ENCODE results near the gene HSPBAP1.

DNA sequence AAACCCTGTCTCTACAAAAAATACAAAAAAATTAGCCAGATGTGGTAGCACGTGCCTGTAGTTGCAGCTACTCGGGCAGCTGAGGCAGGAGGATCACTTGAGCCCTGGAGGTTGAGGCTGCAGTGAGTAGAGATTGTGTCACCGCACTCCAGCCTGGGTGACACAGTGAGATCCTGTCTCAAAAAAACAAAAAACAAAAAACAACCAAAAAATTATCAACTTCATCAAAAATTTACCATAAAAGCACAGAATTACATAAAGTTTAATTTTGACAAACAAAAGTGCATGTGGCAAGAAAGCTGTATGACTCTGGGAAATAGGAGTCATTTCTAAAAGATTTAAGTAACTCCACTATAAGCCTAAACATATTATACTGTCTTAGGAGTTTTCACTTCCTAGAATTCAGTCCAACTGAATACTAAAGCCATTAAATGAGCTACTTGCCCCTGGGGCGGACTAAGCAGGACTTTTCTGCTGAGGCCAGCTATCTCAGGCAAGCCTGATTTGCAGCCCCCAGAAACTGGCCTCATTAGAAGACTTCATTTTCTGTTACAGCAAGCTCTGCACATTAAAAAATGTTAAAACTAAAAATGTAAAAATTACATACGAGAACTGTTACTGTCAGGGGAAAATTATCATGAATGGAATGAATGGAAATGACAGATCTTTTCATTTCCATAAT is 23.0 kb downstream of the HSPBAP1 start:
- no peak for TF ChIP-seq ARNTL (CRISPR knock-in tag; IDR thresholded peaks at IDR 0.05; ENCODE audit: borderline replicate concordance, low read depth)
- TF ChIP-seq GLIS3 (CRISPR knock-in tag; IDR thresholded peaks at IDR 0.05): no peak
- TF ChIP-seq RARB (CRISPR knock-in tag; IDR thresholded peaks at IDR 0.05): no peak
- no peak for TF ChIP-seq OSR1 (CRISPR knock-in tag; IDR thresholded peaks at IDR 0.05)
- TF ChIP-seq, protein P1, sequence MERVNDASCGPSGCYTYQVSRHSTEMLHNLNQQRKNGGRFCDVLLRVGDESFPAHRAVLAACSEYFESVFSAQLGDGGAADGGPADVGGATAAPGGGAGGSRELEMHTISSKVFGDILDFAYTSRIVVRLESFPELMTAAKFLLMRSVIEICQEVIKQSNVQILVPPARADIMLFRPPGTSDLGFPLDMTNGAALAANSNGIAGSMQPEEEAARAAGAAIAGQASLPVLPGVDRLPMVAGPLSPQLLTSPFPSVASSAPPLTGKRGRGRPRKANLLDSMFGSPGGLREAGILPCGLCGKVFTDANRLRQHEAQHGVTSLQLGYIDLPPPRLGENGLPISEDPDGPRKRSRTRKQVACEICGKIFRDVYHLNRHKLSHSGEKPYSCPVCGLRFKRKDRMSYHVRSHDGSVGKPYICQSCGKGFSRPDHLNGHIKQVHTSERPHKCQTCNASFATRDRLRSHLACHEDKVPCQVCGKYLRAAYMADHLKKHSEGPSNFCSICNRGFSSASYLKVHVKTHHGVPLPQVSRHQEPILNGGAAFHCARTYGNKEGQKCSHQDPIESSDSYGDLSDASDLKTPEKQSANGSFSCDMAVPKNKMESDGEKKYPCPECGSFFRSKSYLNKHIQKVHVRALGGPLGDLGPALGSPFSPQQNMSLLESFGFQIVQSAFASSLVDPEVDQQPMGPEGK (CRISPR knock-in tag; IDR thresholded peaks at IDR 0.05; ENCODE audit: borderline replicate concordance): no peak
- TF ChIP-seq ZFP3 (CRISPR knock-in tag; IDR thresholded peaks at IDR 0.05): no peak

All from SK-N-SH treated with all-trans-retinoic acid at 6 μM for 48 hours (cell line).